HG03571 (cell line): ENCODE measurements around the gene IKZF2.
A peak's percentile ranks its signal among the peaks of the same experiment; 100 is the strongest.

ENCODE experiments used
- ATAC-seq: cut with Tn5 transposase; IDR thresholded peaks from one replicate; pipeline ENCODE4 v1.9.1; 2021; ENCODE audit not compliant: unreplicated experiment

Gene IKZF2

GRCh38 chr2:212968284-212969081 lies 182.9 kb downstream of the IKZF2 start:
- no peak for ATAC-seq

GRCh38 chr2:212966884-212967283 lies 184.5 kb downstream of the IKZF2 start:
- no peak for ATAC-seq

GRCh38 chr2:212962691-212963090 lies 188.7 kb downstream of the IKZF2 start:
- ATAC-seq = no peak

GRCh38 chr2:212961255-212961654 lies 190.2 kb downstream of the IKZF2 start:
- no peak for ATAC-seq

DNA sequence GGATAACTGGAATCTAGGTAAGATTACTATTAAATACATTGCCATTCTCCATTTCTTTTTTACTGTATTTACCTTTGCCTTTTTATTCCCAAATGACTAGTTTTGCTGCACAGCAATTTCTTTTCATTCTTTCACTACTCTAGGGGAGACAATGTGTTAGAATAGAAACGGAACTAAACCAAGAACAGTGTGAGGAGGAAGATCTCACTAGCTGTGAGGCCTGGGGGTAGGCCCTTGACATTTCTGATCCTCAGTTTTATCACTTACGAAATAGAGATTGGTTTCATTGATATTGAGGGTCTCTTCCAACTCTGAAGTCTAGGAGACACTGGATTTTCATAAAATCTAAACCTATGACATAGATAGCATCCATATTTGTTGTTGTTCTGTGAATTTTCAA lies 191.1 kb downstream of the IKZF2 start:
- ATAC-seq = no peak

GRCh38 chr2:212959471-212960117 lies 191.8 kb downstream of the IKZF2 start:
- ATAC-seq = no peak

DNA sequence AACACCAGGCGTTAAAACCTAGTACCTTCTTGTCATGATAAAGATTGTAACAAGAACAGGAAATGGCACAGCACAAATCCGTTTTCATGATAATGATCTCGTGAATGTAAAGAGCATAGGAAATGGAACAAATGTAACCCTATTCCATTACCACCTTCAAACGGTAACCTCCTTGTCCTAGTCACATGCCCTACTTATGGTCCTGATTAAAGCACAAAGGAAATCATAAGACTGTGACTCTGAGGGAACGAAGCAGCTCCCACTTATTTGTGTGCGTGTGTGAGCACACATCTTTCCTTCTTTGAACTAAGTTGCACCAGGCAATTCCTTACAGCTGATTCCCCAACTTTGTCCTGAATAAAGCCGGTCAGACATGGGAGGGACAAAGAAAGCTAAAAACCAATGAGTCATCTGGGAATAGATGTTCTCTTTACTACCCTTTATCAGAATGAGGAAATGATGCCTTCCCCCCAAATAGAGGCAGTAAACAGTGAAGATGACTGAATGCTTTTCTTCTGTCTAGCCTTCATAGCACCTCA lies 192.6 kb downstream of the IKZF2 start:
- no peak for ATAC-seq

DNA sequence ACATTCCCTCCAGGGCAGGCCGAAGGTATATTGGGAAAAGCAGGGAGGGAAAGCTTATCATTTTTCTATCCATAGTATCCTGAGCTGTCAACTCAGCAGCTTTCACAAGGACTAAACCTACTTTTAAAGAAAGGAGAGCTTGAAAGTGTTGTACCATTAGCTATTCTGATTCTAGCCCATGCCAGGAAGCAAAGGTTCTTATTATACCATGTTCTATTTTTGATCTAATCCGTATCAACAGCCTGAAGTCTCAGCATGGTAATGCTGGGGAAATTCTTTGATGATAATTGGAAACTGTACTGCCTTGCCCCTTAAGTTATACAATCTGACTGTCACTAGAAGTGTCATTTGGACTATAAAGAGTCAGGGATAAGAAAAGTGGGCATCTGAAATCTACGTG lies 193.3 kb downstream of the IKZF2 start:
- no peak for ATAC-seq

GRCh38 chr2:212957624-212958023 lies 193.8 kb downstream of the IKZF2 start:
- ATAC-seq = no peak

GRCh38 chr2:212956665-212957607 lies 194.5 kb downstream of the IKZF2 start:
- no peak for ATAC-seq

- peak; percentile 94 for ATAC-seq
Observed at GRCh38 chr2:212953170-212953920, 198.1 kb downstream of the IKZF2 start.

DNA sequence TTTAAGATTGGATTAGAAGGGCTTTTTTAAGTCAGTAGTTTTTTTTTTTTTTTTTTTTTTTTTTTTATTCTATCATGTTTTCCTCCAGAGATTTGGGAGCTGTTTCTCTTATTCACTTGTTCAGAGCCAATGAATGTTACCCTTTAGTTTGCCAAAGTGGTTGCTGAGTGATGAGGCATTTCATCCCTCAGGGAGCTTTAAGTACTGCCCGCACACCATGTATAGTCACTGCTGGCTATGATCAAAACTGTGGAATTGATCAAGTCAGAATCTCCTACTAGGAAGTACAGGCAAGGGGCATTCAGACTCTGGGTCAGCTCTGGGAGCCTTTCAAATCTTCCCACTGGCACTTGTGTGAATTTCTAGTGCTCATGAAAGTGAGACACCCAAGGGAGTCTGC lies 201.6 kb downstream of the IKZF2 start:
- ATAC-seq = no peak
